Thyroid gland (tissue), 4 donors: ENCODE data around the gene KASH5. TPM values are rescaled to one million over a fixed set of nuclear protein-coding genes. Genes with fewer than 3 reads are reported as not detected.

Experiments
- DNase-seq, 2 donors: peaks; one replicate each; pipeline ENCODE4 v3.0.0-alpha.2; 2019
- H3K27ac ChIP-seq, 3 donors: fragments of 200-600 bp; sonication (generic); 1 replicate in 2 of 3; 2 replicates in 1 of 3; pipeline ENCODE4 v1.5.1; 2016 to 2019; ENCODE audit warnings: mild to moderate bottlenecking in 1 of 3, moderate library complexity in 1 of 3
- H3K27me3 ChIP-seq: fragments of 200-600 bp; sonication (generic); one replicate; pipeline ENCODE4 v1.5.1; 2019
- H3K36me3 ChIP-seq, 2 donors: fragments of 200-600 bp; sonication (generic); one replicate each; pipeline ENCODE4 v1.5.1; 2016 to 2019
- H3K4me1 ChIP-seq, 2 donors: fragments of 200-600 bp; sonication (generic); one replicate each; pipeline ENCODE4 v1.5.1; 2017 to 2019
- H3K4me3 ChIP-seq, 3 donors: fragments of 200-600 bp; sonication (generic); replicated peaks in 1 of 3; 1 replicate in 2 of 3; 2 replicates in 1 of 3; pipeline ENCODE4 v1.5.1; 2016; ENCODE audit warnings: mild to moderate bottlenecking in 1 of 3
- H3K9me3 ChIP-seq: fragments of 200-600 bp; sonication (generic); one replicate; pipeline ENCODE4 v1.5.1; 2017
- POLR2A ChIP-seq, 2 donors: fragments of 450-650 bp; IDR thresholded peaks; one replicate each; pipeline ENCODE4 v1.6.1; 2017; ENCODE audit warnings: antibody characterized with exemption in 2 of 2, mild to moderate bottlenecking in 2 of 2, moderate library complexity in 1 of 2
- WGBS, 2 donors: methylation state at CpG; one replicate each; pipeline ENCODE4 v1.1.5; 2017; 5-methylcytosine and 5-hydroxymethylcytosine counted together
- intact Hi-C: fragments of 100-400 bp; cut with DNase I; formaldehyde crosslinking; loops from one replicate; pipeline ENCODE4 v1.15.1; 2023
- total RNA-seq, 4 donors: library from RNA; depleted of rRNA; stranded (reverse); fragments of >200 nt; gene quantifications; one replicate each; pipeline ENCODE4 v1.2.3, GENCODE V29; 2016
- TF ChIP-seq, protein P1 (sequence below), 6 experiments: fragments of 200-600 bp in 3 of 6; fragments of 450-650 bp in 3 of 6; sonication (generic) in 3 of 6; IDR thresholded peaks; one replicate each; pipeline ENCODE4 v1.5.1; 2016 to 2019; ENCODE audit warnings: antibody characterized with exemption in 6 of 6, mild to moderate bottlenecking in 2 of 6, inconsistent platforms in 1 of 6, moderate library complexity in 1 of 6

The KASH5 gene
- total RNA-seq, 4 donors from 2014 or later, result 1.3 TPM; not detected in 3

DNA sequence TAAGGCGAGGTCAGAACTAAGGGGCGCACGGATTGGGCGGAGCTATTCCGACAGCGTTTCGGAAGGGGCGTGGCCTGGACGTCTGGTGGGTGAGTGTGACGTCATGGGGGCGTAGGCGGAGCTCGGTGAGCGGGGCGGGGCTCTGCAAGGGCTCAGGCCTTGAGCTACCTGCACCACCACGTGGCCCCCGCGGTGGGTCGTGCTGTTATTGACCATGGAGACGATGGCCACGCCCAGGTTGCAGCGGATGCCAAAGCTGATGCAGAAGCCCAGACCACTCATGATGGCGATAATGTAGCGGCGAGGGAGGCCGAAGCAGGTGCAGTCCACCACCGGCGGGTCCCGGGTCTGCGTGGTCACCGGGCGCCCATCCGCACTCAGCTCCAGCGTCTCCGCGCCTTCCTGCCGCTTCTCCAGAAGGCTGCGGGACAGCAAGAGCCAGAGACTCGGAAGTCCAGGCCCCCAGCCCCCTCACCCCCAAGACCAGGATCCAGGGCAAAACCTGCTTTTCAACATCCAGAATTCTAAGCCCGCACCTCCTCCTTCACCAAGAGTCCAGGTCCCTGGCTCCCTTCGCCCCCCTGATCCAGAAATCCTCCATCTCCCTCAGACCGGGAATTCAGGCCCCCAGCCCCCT is 48.5 kb downstream of the KASH5 start:
- Histone ChIP-seq H3K4me3 (no peak overlapping the region), H3K27me3 (peaks cover 19% of the 10 kb centered on the region), H3K36me3 (no peaks in the 10 kb centered on the region), H3K4me1 (no peaks in the 10 kb centered on the region), H3K9me3 (no peaks in the 10 kb centered on the region), H3K27ac (no peak overlapping the region)
- WGBS, 2 donors, result 15 to 21% methylated on average over 24 to 34 of the region's 42 CpGs
- intact Hi-C loops, result no loop called here
- DNase-seq, result no peak
- no peak for TF ChIP-seq POLR2A (IDR thresholded peaks at IDR 0.05)
- TF ChIP-seq, protein P1, sequence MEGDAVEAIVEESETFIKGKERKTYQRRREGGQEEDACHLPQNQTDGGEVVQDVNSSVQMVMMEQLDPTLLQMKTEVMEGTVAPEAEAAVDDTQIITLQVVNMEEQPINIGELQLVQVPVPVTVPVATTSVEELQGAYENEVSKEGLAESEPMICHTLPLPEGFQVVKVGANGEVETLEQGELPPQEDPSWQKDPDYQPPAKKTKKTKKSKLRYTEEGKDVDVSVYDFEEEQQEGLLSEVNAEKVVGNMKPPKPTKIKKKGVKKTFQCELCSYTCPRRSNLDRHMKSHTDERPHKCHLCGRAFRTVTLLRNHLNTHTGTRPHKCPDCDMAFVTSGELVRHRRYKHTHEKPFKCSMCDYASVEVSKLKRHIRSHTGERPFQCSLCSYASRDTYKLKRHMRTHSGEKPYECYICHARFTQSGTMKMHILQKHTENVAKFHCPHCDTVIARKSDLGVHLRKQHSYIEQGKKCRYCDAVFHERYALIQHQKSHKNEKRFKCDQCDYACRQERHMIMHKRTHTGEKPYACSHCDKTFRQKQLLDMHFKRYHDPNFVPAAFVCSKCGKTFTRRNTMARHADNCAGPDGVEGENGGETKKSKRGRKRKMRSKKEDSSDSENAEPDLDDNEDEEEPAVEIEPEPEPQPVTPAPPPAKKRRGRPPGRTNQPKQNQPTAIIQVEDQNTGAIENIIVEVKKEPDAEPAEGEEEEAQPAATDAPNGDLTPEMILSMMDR (IDR thresholded peaks at IDR 0.05), result no peak

DNA sequence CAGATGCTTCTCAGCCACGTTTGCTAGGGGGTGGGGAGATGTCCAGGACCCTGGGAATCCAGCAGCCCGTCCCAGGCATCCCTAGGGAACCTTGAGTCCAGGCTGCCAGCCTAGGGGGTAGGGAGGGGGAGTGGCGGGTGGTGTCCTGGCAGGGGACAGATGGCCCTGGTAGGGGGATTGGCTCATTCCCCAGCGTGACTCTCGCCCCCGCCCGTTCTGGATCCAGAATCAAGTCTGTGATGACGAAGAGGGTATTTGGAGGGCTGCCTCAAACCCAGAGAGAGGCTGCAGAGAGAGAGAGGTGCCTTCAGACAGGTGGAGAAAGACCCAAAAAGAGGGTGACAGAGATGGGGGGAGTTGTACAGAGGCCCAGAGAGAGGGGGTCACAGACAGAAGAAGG is 49.2 kb downstream of the KASH5 start:
- Histone ChIP-seq H3K36me3 (no peaks in the 10 kb centered on the region), H3K4me1 (peaks cover 0 to 2% of the 10 kb centered on the region in 2 donors), H3K4me3 (no peak overlapping the region), H3K27ac (no peak overlapping the region), H3K9me3 (no peaks in the 10 kb centered on the region), H3K27me3 (peaks cover 24% of the 10 kb centered on the region)
- 16 to 31% methylated on average over 7 to 8 of the region's 8 CpGs for WGBS, 2 donors
- no peak for TF ChIP-seq POLR2A (IDR thresholded peaks at IDR 0.05)
- TF ChIP-seq, protein P1 (IDR thresholded peaks at IDR 0.05), result no peak
- no peak for DNase-seq
- intact Hi-C loops, result no loop called here

DNA sequence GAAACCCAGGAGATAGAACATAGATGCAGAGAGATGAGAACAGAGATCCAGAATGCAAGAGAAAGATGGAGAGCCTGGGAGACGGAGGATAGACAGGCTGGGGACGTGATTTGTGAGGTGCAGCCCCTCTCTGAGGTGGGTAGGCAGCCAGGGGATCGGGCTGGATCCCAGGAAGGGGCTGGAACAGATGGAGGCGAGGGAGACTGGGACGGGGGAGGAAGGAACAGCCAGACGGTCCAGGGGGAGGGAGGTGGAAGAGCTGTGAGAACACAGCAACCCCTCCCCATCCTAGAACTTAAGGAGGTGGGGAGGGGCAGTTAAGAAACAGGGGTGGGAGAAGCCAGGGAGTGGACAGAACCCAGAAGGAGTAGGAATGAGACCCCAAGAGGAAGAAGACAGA is 50.2 kb downstream of the KASH5 start:
- TF ChIP-seq POLR2A (IDR thresholded peaks at IDR 0.05), result no peak
- TF ChIP-seq, protein P1 (IDR thresholded peaks at IDR 0.05), result no peak
- 18 to 39% methylated on average over 6 of the region's 6 CpGs for WGBS, 2 donors
- Histone ChIP-seq H3K27ac (no peak overlapping the region), H3K36me3 (no peaks in the 10 kb centered on the region), H3K27me3 (peaks cover 16% of the 10 kb centered on the region), H3K9me3 (no peaks in the 10 kb centered on the region), H3K4me3 (no peak overlapping the region), H3K4me1 (peaks cover 0 to 7% of the 10 kb centered on the region in 2 donors)
- intact Hi-C loops, result no loop called here
- no peak for DNase-seq

DNA sequence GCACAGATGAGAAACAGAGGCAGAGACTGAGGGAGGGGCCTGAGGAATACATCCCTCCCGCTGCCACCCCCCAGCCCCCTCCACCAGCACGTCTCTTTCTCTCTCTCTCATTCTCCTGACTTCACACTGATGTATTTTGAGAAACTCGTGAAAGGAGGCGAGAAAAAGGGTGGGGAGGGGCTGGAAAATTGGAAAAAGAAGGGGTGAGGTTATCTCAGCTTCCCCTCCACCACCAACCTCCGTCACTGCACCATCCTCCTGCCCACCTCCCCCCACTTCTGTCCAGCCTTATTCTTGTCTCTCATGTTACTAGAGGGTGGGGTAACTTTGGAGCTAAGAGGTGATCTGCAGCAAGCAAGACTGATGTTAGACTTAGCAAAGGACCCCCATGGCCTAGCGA is 51.8 kb downstream of the KASH5 start:
- WGBS, 2 donors, result 47 to 53% methylated on average over 6 of the region's 6 CpGs
- no peak overlapping the region for H3K27ac ChIP-seq
- intact Hi-C loops, result no loop called here
- H3K4me1 ChIP-seq, result peaks cover 0 to 7% of the 10 kb centered on the region in 2 donors
- H3K9me3 ChIP-seq, result no peaks in the 10 kb centered on the region
- TF ChIP-seq, protein P1 (IDR thresholded peaks at IDR 0.05), result no peak
- TF ChIP-seq POLR2A (IDR thresholded peaks at IDR 0.05), result no peak
- no peak for DNase-seq
- no peak overlapping the region for H3K4me3 ChIP-seq
- peaks cover 9% of the 10 kb centered on the region for H3K27me3 ChIP-seq
- H3K36me3 ChIP-seq, result no peaks in the 10 kb centered on the region

DNA sequence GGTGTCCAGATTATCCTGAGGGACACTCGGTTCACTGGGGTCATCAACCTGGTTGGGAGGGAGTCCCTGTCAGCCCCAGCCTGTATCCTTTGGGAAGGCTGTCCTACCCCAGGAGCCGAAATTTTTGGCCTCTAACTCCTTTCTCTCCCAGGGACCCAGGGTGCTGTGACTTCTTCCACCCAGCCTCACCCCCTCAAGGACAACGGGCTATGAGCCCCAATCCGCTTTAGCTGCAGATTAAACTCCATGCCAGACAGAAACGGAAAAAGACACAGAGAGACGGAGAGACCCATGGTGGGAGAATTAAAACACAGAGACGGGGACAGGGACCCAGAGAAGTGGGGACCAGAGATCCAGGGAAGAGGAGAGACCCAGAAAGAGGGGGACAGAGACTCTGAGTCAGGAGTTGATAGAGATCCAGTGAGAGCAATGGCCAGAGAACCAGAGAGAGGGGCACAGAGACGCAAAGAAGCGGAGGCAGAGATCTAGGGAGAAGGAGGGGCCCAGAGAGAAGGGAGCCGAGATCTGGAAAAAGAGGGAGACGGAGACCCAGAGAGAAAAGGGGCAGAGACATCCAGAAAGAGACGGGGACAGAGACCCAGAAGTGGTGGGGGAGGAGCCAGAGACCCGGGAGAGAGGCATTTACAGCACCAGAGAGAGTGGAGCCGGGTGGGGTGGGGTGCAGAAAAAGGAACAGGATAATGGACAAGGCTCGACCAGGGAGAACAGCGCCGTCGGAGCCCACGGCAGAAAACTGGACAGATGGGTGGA is 52.6 kb downstream of the KASH5 start:
- TF ChIP-seq, protein P1 (IDR thresholded peaks at IDR 0.05), result no peak
- no peak for TF ChIP-seq POLR2A (IDR thresholded peaks at IDR 0.05)
- H3K9me3 ChIP-seq, result no peaks in the 10 kb centered on the region
- no peaks in the 10 kb centered on the region for H3K36me3 ChIP-seq
- intact Hi-C loops, result no loop called here
- peaks cover 0 to 7% of the 10 kb centered on the region in 2 donors for H3K4me1 ChIP-seq
- H3K4me3 ChIP-seq, result no peak overlapping the region
- peaks cover 9% of the 10 kb centered on the region for H3K27me3 ChIP-seq
- WGBS, 2 donors, result 24 to 29% methylated on average over 19 of the region's 19 CpGs
- DNase-seq, result no peak
- no peak overlapping the region for H3K27ac ChIP-seq
